ENCODE results near the gene JPT1.
A peak's percentile ranks its signal among the peaks of the same experiment; 100 is the strongest.
"Not testable (repeated sequence)": the region's sequence is repeated elsewhere in the genome, so short reads cannot be mapped to it uniquely, and the experiment has no call there.

Gene JPT1

GRCh38 chr17:75144816-75145512 lies 9.3 kb downstream of the JPT1 start:
- H3K4me3 ChIP-seq: no peak overlapping the region
- no peak for TF ChIP-seq CTCF (IDR thresholded peaks at IDR 0.05)
- H3K27ac ChIP-seq: no peak overlapping the region
- no peak for DNase-seq (ENCODE audit: low spot score)

- DNase-seq (ENCODE audit: low spot score): no peak
- no peak for TF ChIP-seq CTCF (IDR thresholded peaks at IDR 0.05)
- Histone ChIP-seq H3K4me3 (no peak overlapping the region), H3K27ac (no peak overlapping the region)
These were observed 11.9 kb downstream of the JPT1 start for GRCh38 chr17:75142236-75142971.

GRCh38 chr17:75138519-75138918 lies 15.8 kb downstream of the JPT1 start:
- DNase-seq (ENCODE audit: low spot score): no peak
- H3K4me3 ChIP-seq: no peak overlapping the region
- no peak for TF ChIP-seq CTCF (IDR thresholded peaks at IDR 0.05)
- no peak overlapping the region for H3K27ac ChIP-seq

GRCh38 chr17:75137762-75138161 lies 16.6 kb downstream of the JPT1 start:
- H3K27ac ChIP-seq; H3K4me3 ChIP-seq; DNase-seq (ENCODE audit: low spot score): not testable (repeated sequence)

GRCh38 chr17:75135946-75136345 lies 18.4 kb downstream of the JPT1 start:
- Histone ChIP-seq H3K4me3 (no peak overlapping the region), H3K27ac (no peak overlapping the region)
- no peak for TF ChIP-seq CTCF (IDR thresholded peaks at IDR 0.05)
- no peak for DNase-seq (ENCODE audit: low spot score)

GRCh38 chr17:75135452-75135851 lies 18.9 kb downstream of the JPT1 start:
- DNase-seq (ENCODE audit: low spot score): no peak
- Histone ChIP-seq H3K27ac (no peak overlapping the region), H3K4me3 (no peak overlapping the region)
- no peak for TF ChIP-seq CTCF (IDR thresholded peaks at IDR 0.05)

- not testable (repeated sequence) for H3K27ac ChIP-seq; H3K4me3 ChIP-seq; DNase-seq (ENCODE audit: low spot score)
These were observed 20.5 kb downstream of the JPT1 start for GRCh38 chr17:75133607-75134347.

- H3K27ac ChIP-seq: no peak overlapping the region
- DNase-seq (ENCODE audit: low spot score): no peak
- TF ChIP-seq CTCF (IDR thresholded peaks at IDR 0.05): no peak
- H3K4me3 ChIP-seq: no peak overlapping the region
These were observed 21.3 kb downstream of the JPT1 start for GRCh38 chr17:75133001-75133400.

GRCh38 chr17:75132018-75133000 lies 22.0 kb downstream of the JPT1 start:
- H3K27ac ChIP-seq: peak overlapping the region; percentile 47 to 89
- DNase-seq (ENCODE audit: low spot score): not testable (repeated sequence)
- H3K4me3 ChIP-seq: peak overlapping the region; percentile 87
